ENCODE data around the gene KPNB1.

GRCh38 chr17:47707056-47707804 is 57.5 kb downstream of the KPNB1 start:
- TF ChIP-seq CTCF (conservative IDR thresholded peaks at IDR 0.05; ENCODE audit: low read length) (no peak), EZH2phosphoT487 (IDR thresholded peaks at IDR 0.05; ENCODE audit: borderline replicate concordance, low read depth, low read length) (no peak)
